IPS-18a (cell line): ENCODE measurements around the gene NEK4.

ENCODE experiments used
- H3K27ac ChIP-seq: one replicate; pipeline ENCODE4 v1.5.1; 2013; ENCODE audit warnings: low read length
- H3K27me3 ChIP-seq: one replicate; pipeline ENCODE4 v1.6.1; 2013; ENCODE audit warnings: mild to moderate bottlenecking, low read length; ENCODE audit not compliant: control insufficient read depth, insufficient read depth
- H3K36me3 ChIP-seq: one replicate; pipeline ENCODE4 v1.6.1; 2013; ENCODE audit warnings: low read depth, low read length; ENCODE audit not compliant: control insufficient read depth
- H3K4me1 ChIP-seq: one replicate; pipeline ENCODE4 v1.6.1; 2013; ENCODE audit warnings: low read depth, low read length; ENCODE audit not compliant: control insufficient read depth
- H3K4me3 ChIP-seq: one replicate; pipeline ENCODE4 v1.5.1; 2013; ENCODE audit warnings: low read length
- H3K9ac ChIP-seq: one replicate; pipeline ENCODE4 v1.6.1; 2013; ENCODE audit warnings: mild to moderate bottlenecking, low read length, moderate library complexity
- H3K9me3 ChIP-seq: one replicate; pipeline ENCODE4 v1.6.1; 2013; ENCODE audit warnings: low read depth, low read length; ENCODE audit not compliant: control insufficient read depth

Gene NEK4

GRCh38 chr3:52719618-52720017 lies 51.1 kb downstream of the NEK4 start:
- Histone ChIP-seq H3K27ac (no peak overlapping the region), H3K27me3 (no peaks in the 10 kb centered on the region), H3K36me3 (peaks cover 7% of the 10 kb centered on the region), H3K4me3 (no peak overlapping the region), H3K9me3 (no peaks in the 10 kb centered on the region), H3K9ac (no peak overlapping the region), H3K4me1 (no peaks in the 10 kb centered on the region)

DNA sequence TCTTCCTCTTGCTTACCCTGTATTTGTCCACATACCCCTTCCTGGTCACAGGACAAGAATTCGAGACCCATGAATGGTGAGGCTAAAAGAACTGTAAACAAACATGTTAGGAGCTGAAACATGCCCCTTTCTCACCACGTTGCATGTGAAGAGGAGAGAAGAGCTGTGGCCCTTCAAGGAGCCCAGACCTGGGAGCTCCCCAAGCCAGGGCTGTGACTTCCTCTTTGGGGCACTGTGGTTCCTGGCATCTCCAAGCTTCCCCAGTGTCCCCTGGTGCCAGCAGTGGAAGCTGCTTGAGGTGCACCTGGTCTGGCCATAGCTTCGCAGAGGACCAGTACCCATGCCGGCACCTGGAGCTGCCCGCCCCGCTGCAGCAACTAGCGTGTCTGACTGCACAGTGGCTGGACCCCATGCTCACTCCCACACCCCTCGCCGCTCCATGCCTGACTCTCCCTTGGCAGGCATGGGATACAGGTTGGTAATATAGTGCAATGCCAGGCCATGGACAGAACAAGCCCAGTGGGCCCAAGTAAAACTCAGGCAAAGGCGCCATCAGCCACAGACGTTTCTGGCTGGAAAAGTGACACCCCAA lies 54.9 kb downstream of the NEK4 start:
- H3K36me3 ChIP-seq, result peaks cover 4% of the 10 kb centered on the region
- H3K27me3 ChIP-seq, result no peaks in the 10 kb centered on the region
- H3K4me1 ChIP-seq, result peaks cover 4% of the 10 kb centered on the region
- H3K9me3 ChIP-seq, result no peaks in the 10 kb centered on the region
- no peak overlapping the region for H3K9ac ChIP-seq
- H3K27ac ChIP-seq, result no peak overlapping the region
- H3K4me3 ChIP-seq, result no peak overlapping the region

GRCh38 chr3:52714335-52715302 lies 56.1 kb downstream of the NEK4 start:
- Histone ChIP-seq H3K9me3 (no peaks in the 10 kb centered on the region), H3K27me3 (no peaks in the 10 kb centered on the region), H3K9ac (peak overlapping the region; percentile 37), H3K36me3 (peaks cover 4% of the 10 kb centered on the region), H3K4me1 (peaks cover 4% of the 10 kb centered on the region), H3K4me3 (peak overlapping the region; percentile 73), H3K27ac (no peak overlapping the region)

DNA sequence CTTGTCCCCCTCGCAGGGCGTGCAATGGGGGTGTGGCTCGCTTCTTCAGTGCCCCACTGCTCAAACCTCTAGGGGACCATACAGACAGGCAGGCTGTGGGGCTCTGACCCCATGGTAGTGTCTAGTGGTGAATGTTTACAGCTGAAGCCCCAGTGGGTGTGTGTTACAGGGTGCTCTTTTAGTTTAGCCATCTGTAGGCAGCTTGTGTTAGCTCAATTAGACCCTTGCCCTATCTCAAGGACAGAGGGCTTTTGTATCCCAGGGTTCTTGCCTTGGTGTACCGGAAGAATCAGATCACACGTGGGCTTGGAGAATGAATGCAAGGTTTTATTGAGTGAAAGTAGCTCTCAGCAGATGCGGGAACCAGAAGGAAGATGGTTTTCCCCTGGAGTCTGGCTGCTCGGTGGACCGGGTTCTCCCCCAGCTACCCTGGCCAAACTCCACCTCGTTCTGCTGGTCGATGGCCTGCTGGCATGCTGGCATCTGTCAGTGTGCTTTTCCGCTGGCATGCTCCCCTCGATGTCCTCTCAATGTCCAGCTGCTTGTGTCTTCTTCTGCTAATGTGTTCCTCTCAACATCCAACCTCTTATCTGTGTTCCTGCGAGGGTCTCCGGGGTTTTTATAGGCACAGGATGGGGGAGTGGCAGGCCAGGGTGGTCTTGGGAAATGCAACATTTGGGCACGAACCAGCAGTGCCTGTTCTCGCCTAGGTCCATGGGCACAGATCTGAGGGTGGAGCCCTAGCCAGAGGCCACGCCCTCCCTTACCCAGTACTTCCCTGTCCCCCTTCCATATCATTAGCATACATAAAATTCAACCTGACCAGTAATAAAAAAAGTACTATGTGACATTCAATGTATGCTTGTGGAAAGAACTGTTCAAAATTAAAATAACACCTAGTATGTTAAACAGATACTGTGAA lies 58.2 kb downstream of the NEK4 start:
- peaks cover 4% of the 10 kb centered on the region for H3K4me1 ChIP-seq
- H3K4me3 ChIP-seq, result no peak overlapping the region
- no peak overlapping the region for H3K27ac ChIP-seq
- peaks cover 12% of the 10 kb centered on the region for H3K36me3 ChIP-seq
- H3K9ac ChIP-seq, result no peak overlapping the region
- no peaks in the 10 kb centered on the region for H3K27me3 ChIP-seq
- no peaks in the 10 kb centered on the region for H3K9me3 ChIP-seq

GRCh38 chr3:52710512-52710911 lies 60.2 kb downstream of the NEK4 start:
- Histone ChIP-seq H3K4me3 (no peak overlapping the region), H3K4me1 (peaks cover 4% of the 10 kb centered on the region), H3K36me3 (peaks cover 12% of the 10 kb centered on the region), H3K9me3 (no peaks in the 10 kb centered on the region), H3K9ac (no peak overlapping the region), H3K27ac (no peak overlapping the region), H3K27me3 (no peaks in the 10 kb centered on the region)

- peak overlapping the region; percentile 99 for H3K4me3 ChIP-seq
- H3K27ac ChIP-seq, result no peak overlapping the region
- peaks cover 12% of the 10 kb centered on the region for H3K36me3 ChIP-seq
- no peaks in the 10 kb centered on the region for H3K27me3 ChIP-seq
- no peaks in the 10 kb centered on the region for H3K9me3 ChIP-seq
- no peak overlapping the region for H3K9ac ChIP-seq
- peaks cover 5% of the 10 kb centered on the region for H3K4me1 ChIP-seq
Measured at GRCh38 chr3:52707585-52707984, 63.2 kb downstream of the NEK4 start.

DNA sequence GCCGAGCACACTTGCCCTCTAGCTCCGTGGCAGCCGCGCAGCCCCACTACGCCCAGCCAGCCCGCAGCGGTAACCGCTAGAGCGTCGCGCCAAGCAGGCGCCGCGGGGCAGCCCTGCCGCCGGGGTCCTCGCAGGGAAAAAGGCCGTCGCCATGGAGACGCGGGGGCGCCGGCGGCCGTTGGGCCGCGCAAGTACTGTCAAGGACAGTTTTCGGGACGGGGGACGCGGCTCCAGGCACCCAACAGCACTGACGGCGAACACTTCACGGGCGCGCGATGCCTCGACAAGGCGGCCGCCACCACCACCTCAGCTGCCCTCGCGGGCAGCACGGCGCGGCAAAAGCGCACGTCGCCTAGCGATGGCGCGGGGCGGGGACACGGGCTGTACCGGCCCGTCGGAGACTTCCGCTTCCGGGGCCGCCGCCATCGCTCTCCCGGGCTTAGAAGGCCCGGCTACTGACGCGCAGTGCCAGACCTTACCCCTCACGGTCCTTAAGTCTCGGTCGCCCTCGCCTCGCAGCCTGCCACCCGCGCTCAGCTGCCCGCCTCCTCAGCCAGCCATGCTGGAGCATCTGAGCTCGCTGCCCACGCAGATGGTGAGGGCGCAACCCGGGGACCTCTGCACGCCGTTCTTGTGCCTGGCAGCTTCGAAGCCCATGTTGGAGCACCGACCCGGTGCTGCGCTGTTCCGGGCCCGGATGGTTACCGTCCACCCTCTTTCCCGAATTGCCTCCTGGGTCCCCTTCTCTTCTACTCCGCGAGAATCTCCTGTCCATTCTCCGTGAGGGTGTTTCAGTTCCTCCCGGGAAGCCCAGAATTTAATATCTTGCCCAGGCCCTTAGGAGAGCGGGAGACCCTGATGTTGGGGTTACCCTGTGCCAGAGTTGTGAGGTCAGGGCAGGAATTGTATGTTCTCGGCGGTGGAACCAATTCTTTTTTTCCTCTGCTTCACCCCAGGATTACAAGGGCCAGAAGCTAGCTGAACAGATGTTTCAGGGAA lies 64.8 kb downstream of the NEK4 start, which contains the start of the genes GLT8D1 and SPCS1:
TSS of gene GLT8D1 (minus strand) at position 104 of the 999 bp plus-strand sequence. CDS start 5,331 bp downstream, outside the sequence.
TSS of gene SPCS1 (plus strand) at position 419 of the 999 bp plus-strand sequence. CDS start at position 560, 141 bp downstream.
- Histone ChIP-seq H3K4me3 (peak within 1 kb of the TSS; percentile 99), H3K27ac (peak within 1 kb of the TSS; percentile 52), H3K9ac (peak within 1 kb of the TSS; percentile 90), H3K4me1 (peaks cover 5% of the 10 kb centered on the region), H3K27me3 (no peaks in the 10 kb centered on the region), H3K36me3 (peaks cover 12% of the 10 kb centered on the region), H3K9me3 (no peaks in the 10 kb centered on the region)

DNA sequence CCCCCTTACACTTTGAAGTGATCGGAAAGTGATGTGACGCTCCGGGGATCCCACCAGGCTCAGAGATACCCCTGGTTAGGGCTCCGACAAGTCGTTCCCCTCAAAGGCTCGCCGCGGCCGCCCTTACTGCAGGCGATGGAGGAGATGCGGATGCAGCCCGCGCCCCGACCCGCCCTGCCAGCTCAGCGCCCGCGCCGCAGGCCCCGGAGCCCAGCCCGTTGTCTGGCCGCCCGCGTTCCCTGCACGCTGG lies 65.4 kb downstream of the NEK4 start:
- H3K27ac ChIP-seq, result no peak overlapping the region
- no peaks in the 10 kb centered on the region for H3K9me3 ChIP-seq
- H3K4me1 ChIP-seq, result peaks cover 5% of the 10 kb centered on the region

DNA sequence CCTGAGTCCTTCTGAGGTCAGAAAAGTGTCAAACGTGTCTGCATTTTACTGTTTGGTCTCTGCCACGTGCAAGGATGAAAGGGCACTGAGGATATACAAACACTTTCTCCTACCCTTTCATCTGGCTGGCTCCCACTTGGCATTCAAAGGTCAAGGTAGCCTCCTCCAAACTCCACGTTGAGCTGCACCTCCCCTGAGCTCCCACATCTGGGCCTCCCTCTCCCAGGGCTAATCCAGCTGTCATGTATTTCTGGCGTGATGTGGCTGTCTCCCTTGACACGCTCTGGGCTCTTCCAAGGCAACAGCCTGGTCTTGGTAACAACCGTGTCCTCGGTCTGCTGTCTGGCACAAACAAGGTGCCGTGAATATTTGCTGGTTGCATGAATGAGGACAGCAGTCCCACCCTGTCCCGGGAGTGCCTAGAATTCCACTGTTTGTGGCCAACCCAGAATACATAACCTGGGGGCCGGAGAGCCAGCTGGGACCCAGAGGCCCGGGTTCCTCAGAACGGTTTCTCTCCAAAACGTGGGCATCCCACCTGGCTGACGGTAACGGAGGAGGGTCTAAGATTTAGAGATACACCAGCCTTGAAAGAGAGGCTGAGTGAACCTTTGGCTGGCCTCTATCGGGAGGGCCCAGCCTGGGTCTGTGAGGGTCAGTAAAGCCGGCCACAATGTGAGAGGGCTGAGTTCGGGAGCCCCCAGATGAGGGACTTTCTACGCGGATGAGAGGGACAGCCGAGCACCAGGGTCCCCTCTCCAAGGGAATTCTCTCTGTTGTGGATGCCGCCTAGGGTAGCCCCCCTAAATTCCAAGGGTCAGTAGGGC lies 65.9 kb downstream of the NEK4 start:
- no peak overlapping the region for H3K27ac ChIP-seq

More for the DNA sequence above, 65.4 kb downstream of the NEK4 start:
- Histone ChIP-seq H3K36me3 (peaks cover 12% of the 10 kb centered on the region), H3K27me3 (no peaks in the 10 kb centered on the region), H3K9ac (peak overlapping the region; percentile 90), H3K4me3 (peak overlapping the region; percentile 99)

DNA sequence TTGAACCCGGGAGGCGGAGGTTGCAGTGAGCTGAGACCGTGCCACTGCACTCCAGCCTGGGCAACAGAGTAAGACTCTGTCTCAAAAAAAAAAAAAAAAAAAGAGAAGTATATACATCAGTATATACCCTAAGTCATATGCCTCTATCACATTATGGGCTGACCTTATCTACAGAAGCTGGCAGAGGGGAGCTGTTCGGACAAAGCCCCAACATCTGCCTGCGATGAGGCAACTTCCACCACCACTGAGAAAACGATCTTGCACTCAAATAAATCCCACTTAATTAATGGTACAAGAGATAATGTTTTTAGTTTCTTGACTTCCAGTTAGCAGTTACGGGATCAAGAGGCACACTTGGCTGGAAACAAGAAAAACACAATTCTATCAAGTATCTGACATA lies 67.4 kb downstream of the NEK4 start:
- peaks cover 5% of the 10 kb centered on the region for H3K4me1 ChIP-seq
- no peak overlapping the region for H3K4me3 ChIP-seq
- no peak overlapping the region for H3K9ac ChIP-seq
- no peak overlapping the region for H3K27ac ChIP-seq
- peaks cover 7% of the 10 kb centered on the region for H3K36me3 ChIP-seq
- no peaks in the 10 kb centered on the region for H3K27me3 ChIP-seq
- H3K9me3 ChIP-seq, result no peaks in the 10 kb centered on the region

More for the DNA sequence above, 65.9 kb downstream of the NEK4 start:
- H3K27me3 ChIP-seq, result no peaks in the 10 kb centered on the region
- H3K4me3 ChIP-seq, result peak overlapping the region; percentile 99
- peak overlapping the region; percentile 90 for H3K9ac ChIP-seq
- H3K4me1 ChIP-seq, result peaks cover 5% of the 10 kb centered on the region
- no peaks in the 10 kb centered on the region for H3K9me3 ChIP-seq
- peaks cover 12% of the 10 kb centered on the region for H3K36me3 ChIP-seq
